ENCODE data around the gene MMP14. TPM values are rescaled to one million over a fixed set of nuclear protein-coding genes. Genes with fewer than 3 reads are reported as not detected.
A peak's percentile ranks its signal among the peaks of the same experiment; 100 is the strongest.
"Not testable (repeated sequence)": the region's sequence is repeated elsewhere in the genome, so short reads cannot be mapped to it uniquely, and the experiment has no call there.

MMP14 gene
- total RNA-seq, 2 experiments from 2014 or later = 1.1 to 1.8 TPM

- DNase-seq = no peak
- Mint-ChIP-seq H3K9me3 (no peaks in the 10 kb centered on the region), H3K4me3 (no peak overlapping the region), H3K27ac (no peak overlapping the region), H3K36me3 (peaks cover 5% of the 10 kb centered on the region), H3K4me1 (peaks cover 24% of the 10 kb centered on the region), H3K27me3 (peaks cover 26% of the 10 kb centered on the region)
These were observed 11.6 kb upstream of the MMP14 start for GRCh38 chr14:22824711-22825359.

- Mint-ChIP-seq H3K36me3 (peaks cover 22% of the 10 kb centered on the region), H3K27ac (peak overlapping the region; percentile 96), H3K4me1 (peaks cover 30% of the 10 kb centered on the region), H3K4me3 (peak overlapping the region; percentile 91)
- H3K27me3 Mint-ChIP-seq, H3K9me3 Mint-ChIP-seq, DNase-seq: not testable (repeated sequence)
These were observed 7.2 kb upstream of the MMP14 start for GRCh38 chr14:22829076-22829660.

GRCh38 chr14:22829661-22830442, 6.5 kb upstream of the MMP14 start, which contains the start of gene MRPL52:
MRPL52 (plus strand) TSS chr14:22829887; CDS start chr14:22829913, 26 bp downstream.
- Mint-ChIP-seq H3K4me3 (peak within 1 kb of the TSS; percentile 91), H3K4me1 (peaks cover 24% of the 10 kb centered on the region), H3K27me3 (no peaks in the 10 kb centered on the region), H3K36me3 (peaks cover 22% of the 10 kb centered on the region), H3K27ac (peak within 1 kb of the TSS; percentile 96), H3K9me3 (no peaks in the 10 kb centered on the region)
- DNase-seq = peak; percentile 83

GRCh38 chr14:22830443-22831010, 5.9 kb upstream of the MMP14 start:
- Mint-ChIP-seq H3K4me3 (peak overlapping the region; percentile 91), H3K27me3 (no peaks in the 10 kb centered on the region), H3K27ac (peak overlapping the region; percentile 96), H3K4me1 (peaks cover 21% of the 10 kb centered on the region), H3K36me3 (peaks cover 24% of the 10 kb centered on the region), H3K9me3 (no peaks in the 10 kb centered on the region)
- DNase-seq = no peak

GRCh38 chr14:22835505-22835904, 880 bp upstream of the MMP14 start:
- Mint-ChIP-seq H3K27ac (no peak overlapping the region), H3K9me3 (no peaks in the 10 kb centered on the region), H3K27me3 (peaks cover 5% of the 10 kb centered on the region), H3K4me3 (no peak overlapping the region), H3K4me1 (peaks cover 34% of the 10 kb centered on the region), H3K36me3 (peaks cover 23% of the 10 kb centered on the region)
- no peak for DNase-seq

- H3K4me3 Mint-ChIP-seq = peak overlapping the region; percentile 80
- H3K27me3 Mint-ChIP-seq = peaks cover 5% of the 10 kb centered on the region
- H3K4me1 Mint-ChIP-seq = peaks cover 23% of the 10 kb centered on the region
- peak overlapping the region; percentile 73 for H3K27ac Mint-ChIP-seq
- peak; percentile 18 for DNase-seq
- H3K36me3 Mint-ChIP-seq = peaks cover 12% of the 10 kb centered on the region
- no peaks in the 10 kb centered on the region for H3K9me3 Mint-ChIP-seq
These were observed 847 bp downstream of the MMP14 start for GRCh38 chr14:22837114-22837749.

GRCh38 chr14:22837750-22838538, 1.6 kb downstream of the MMP14 start:
- H3K27ac Mint-ChIP-seq = no peak overlapping the region
- no peak for DNase-seq
- H3K4me1 Mint-ChIP-seq = peaks cover 23% of the 10 kb centered on the region
- H3K36me3 Mint-ChIP-seq = peaks cover 8% of the 10 kb centered on the region
- H3K27me3 Mint-ChIP-seq = peaks cover 5% of the 10 kb centered on the region
- no peaks in the 10 kb centered on the region for H3K9me3 Mint-ChIP-seq
- H3K4me3 Mint-ChIP-seq = peak overlapping the region; percentile 18

- H3K27ac Mint-ChIP-seq = no peak overlapping the region
- DNase-seq = no peak
- peaks cover 8% of the 10 kb centered on the region for H3K36me3 Mint-ChIP-seq
- H3K4me1 Mint-ChIP-seq = peaks cover 23% of the 10 kb centered on the region
- no peaks in the 10 kb centered on the region for H3K9me3 Mint-ChIP-seq
- peaks cover 5% of the 10 kb centered on the region for H3K27me3 Mint-ChIP-seq
- H3K4me3 Mint-ChIP-seq = no peak overlapping the region
These were observed 2.3 kb downstream of the MMP14 start for GRCh38 chr14:22838631-22839041.

- no peak overlapping the region for H3K4me3 Mint-ChIP-seq
- H3K9me3 Mint-ChIP-seq = no peaks in the 10 kb centered on the region
- H3K4me1 Mint-ChIP-seq = peaks cover 23% of the 10 kb centered on the region
- no peak for DNase-seq
- peaks cover 5% of the 10 kb centered on the region for H3K27me3 Mint-ChIP-seq
- H3K36me3 Mint-ChIP-seq = peaks cover 8% of the 10 kb centered on the region
- H3K27ac Mint-ChIP-seq = no peak overlapping the region
These were observed 2.9 kb downstream of the MMP14 start for GRCh38 chr14:22839159-22839779.

- H3K9me3 Mint-ChIP-seq = no peaks in the 10 kb centered on the region
- peaks cover 9% of the 10 kb centered on the region for H3K27me3 Mint-ChIP-seq
- peaks cover 19% of the 10 kb centered on the region for H3K4me1 Mint-ChIP-seq
- H3K36me3 Mint-ChIP-seq = peaks cover 4% of the 10 kb centered on the region
- no peak overlapping the region for H3K4me3 Mint-ChIP-seq
- no peak for DNase-seq
- H3K27ac Mint-ChIP-seq = no peak overlapping the region
These were observed 4.9 kb downstream of the MMP14 start for GRCh38 chr14:22841311-22841710.

GRCh38 chr14:22841769-22842168, 5.4 kb downstream of the MMP14 start:
- H3K27ac Mint-ChIP-seq = no peak overlapping the region

GRCh38 chr14:22842211-22843122, 6.1 kb downstream of the MMP14 start:
- no peak for DNase-seq
- Mint-ChIP-seq H3K4me3 (no peak overlapping the region), H3K27me3 (peaks cover 10% of the 10 kb centered on the region), H3K4me1 (peaks cover 13% of the 10 kb centered on the region), H3K27ac (no peak overlapping the region), H3K36me3 (no peaks in the 10 kb centered on the region), H3K9me3 (no peaks in the 10 kb centered on the region)

More at GRCh38 chr14:22841769-22842168, 5.4 kb downstream of the MMP14 start:
- no peak overlapping the region for H3K4me3 Mint-ChIP-seq
- peaks cover 13% of the 10 kb centered on the region for H3K27me3 Mint-ChIP-seq
- no peaks in the 10 kb centered on the region for H3K9me3 Mint-ChIP-seq
- H3K4me1 Mint-ChIP-seq = peaks cover 17% of the 10 kb centered on the region
- peaks cover 3% of the 10 kb centered on the region for H3K36me3 Mint-ChIP-seq
- DNase-seq = no peak

Measured in activated naive CD8-positive, alpha-beta T cell treated with anti-CD3 and anti-CD28 coated beads for 36 hours (primary cell).